ENCODE data around the gene NOTCH1.

DNA sequence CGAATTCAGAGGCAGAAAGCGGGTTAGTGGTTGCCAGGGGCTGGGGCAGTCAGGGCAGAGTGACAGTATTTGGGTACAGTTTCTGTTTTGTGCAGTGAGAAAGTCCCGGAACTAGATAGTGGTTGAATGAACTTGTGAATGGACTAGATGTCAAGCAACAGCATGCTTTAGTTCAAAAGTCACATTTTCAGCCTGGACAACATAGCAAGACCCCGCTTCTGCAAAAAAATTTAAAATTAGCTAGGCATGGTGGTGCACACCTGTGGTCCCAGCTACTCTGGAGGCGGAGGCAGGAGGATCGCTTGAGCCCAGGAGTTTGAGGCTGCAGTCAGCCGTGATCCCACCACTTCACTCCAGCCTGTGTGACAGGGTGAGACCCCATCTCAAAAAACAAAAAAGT, 8.4 kb downstream of the NOTCH1 start:
- TF ChIP-seq, protein P1, sequence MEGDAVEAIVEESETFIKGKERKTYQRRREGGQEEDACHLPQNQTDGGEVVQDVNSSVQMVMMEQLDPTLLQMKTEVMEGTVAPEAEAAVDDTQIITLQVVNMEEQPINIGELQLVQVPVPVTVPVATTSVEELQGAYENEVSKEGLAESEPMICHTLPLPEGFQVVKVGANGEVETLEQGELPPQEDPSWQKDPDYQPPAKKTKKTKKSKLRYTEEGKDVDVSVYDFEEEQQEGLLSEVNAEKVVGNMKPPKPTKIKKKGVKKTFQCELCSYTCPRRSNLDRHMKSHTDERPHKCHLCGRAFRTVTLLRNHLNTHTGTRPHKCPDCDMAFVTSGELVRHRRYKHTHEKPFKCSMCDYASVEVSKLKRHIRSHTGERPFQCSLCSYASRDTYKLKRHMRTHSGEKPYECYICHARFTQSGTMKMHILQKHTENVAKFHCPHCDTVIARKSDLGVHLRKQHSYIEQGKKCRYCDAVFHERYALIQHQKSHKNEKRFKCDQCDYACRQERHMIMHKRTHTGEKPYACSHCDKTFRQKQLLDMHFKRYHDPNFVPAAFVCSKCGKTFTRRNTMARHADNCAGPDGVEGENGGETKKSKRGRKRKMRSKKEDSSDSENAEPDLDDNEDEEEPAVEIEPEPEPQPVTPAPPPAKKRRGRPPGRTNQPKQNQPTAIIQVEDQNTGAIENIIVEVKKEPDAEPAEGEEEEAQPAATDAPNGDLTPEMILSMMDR (conservative IDR thresholded peaks at IDR 0.05): no peak
- TF ChIP-seq EZH2 (IDR thresholded peaks at IDR 0.05; ENCODE audit: low read depth): no peak
